Muscle of leg (tissue), 11 donors: ENCODE data around the gene TMEM187. TPM values are rescaled to one million over a fixed set of nuclear protein-coding genes. Genes with fewer than 3 reads are reported as not detected.

Experiments
- DNase-seq: peaks from one replicate; pipeline ENCODE4 v3.0.0; 2013
- H3K27ac ChIP-seq: one replicate; pipeline ENCODE4 v1.5.1; 2013; ENCODE audit warnings: mild to moderate bottlenecking, low read length, control low read depth
- H3K27me3 ChIP-seq: one replicate; pipeline ENCODE4 v1.6.1; 2013; ENCODE audit warnings: low read length; ENCODE audit not compliant: control insufficient read depth, insufficient read depth
- H3K36me3 ChIP-seq: one replicate; pipeline ENCODE4 v1.6.1; 2013; ENCODE audit warnings: low read length; ENCODE audit not compliant: control insufficient read depth, insufficient read depth
- H3K4me1 ChIP-seq: one replicate; pipeline ENCODE4 v1.6.1; 2013; ENCODE audit warnings: low read length; ENCODE audit not compliant: control insufficient read depth, insufficient read depth
- H3K4me3 ChIP-seq: one replicate; pipeline ENCODE4 v1.5.1; 2013; ENCODE audit warnings: low read length, control low read depth
- H3K9me3 ChIP-seq: replicated peaks from 2 replicates; pipeline ENCODE4 v1.6.1; 2013; ENCODE audit warnings: low read depth, low read length; ENCODE audit not compliant: control insufficient read depth
- WGBS: methylation state at CpG from one replicate; pipeline ENCODE4 v1.1.5; 2013; ENCODE audit warnings: missing lambda C conversion rate; ENCODE audit not compliant: insufficient coverage; 5-methylcytosine and 5-hydroxymethylcytosine counted together
- polyA plus RNA-seq, 8 donors: library from polyadenylated mRNA; unstranded; fragments of 120-200 nt; gene quantifications; one replicate each; pipeline versions ENCODE4 v1.2.1 to v1.2.3, GENCODE V29; 2013; ENCODE audit warnings: inconsistent platforms in 1 of 8, low replicate concordance in 1 of 8; ENCODE audit not compliant: insufficient read length in 8 of 8, insufficient read depth in 1 of 8
- total RNA-seq: library from RNA; stranded (reverse); fragments of 120-200 nt; gene quantifications from one replicate; pipeline ENCODE4 v1.2.4, GENCODE V29; 2013

The TMEM187 gene
- total and polyA plus RNA-seq, 9 donors: 3.3 to 6.8 (median 5.3) TPM

- no peak for DNase-seq
- no peak overlapping the region for H3K4me3 ChIP-seq
- H3K27ac ChIP-seq: no peak overlapping the region
- 84% methylated on average over 13 of the region's 18 CpGs for WGBS
- peaks cover 62% of the 10 kb centered on the region for H3K27me3 ChIP-seq
- peaks cover 31% of the 10 kb centered on the region for H3K36me3 ChIP-seq
- H3K9me3 ChIP-seq: no peaks in the 10 kb centered on the region
- peaks cover 8% of the 10 kb centered on the region for H3K4me1 ChIP-seq
Measured at GRCh38 chrX:154011376-154012335, 39.1 kb downstream of the TMEM187 start.

- DNase-seq: no peak
- Histone ChIP-seq H3K27me3 (peaks cover 60% of the 10 kb centered on the region), H3K9me3 (no peaks in the 10 kb centered on the region), H3K36me3 (peaks cover 38% of the 10 kb centered on the region), H3K4me3 (no peak overlapping the region), H3K27ac (no peak overlapping the region), H3K4me1 (peaks cover 8% of the 10 kb centered on the region)
- WGBS: 73% methylated on average over 16 of the region's 17 CpGs
Measured at GRCh38 chrX:154012336-154012991, 39.9 kb downstream of the TMEM187 start.

GRCh38 chrX:154013001-154013421 lies 40.5 kb downstream of the TMEM187 start:
- Histone ChIP-seq H3K36me3 (peaks cover 42% of the 10 kb centered on the region), H3K27ac (no peak overlapping the region), H3K4me1 (peaks cover 8% of the 10 kb centered on the region), H3K9me3 (no peaks in the 10 kb centered on the region), H3K27me3 (peaks cover 56% of the 10 kb centered on the region), H3K4me3 (no peak overlapping the region)
- DNase-seq: no peak
- 73% methylated on average over 17 of the region's 17 CpGs for WGBS

GRCh38 chrX:154013614-154014360 lies 41.2 kb downstream of the TMEM187 start:
- H3K4me1 ChIP-seq: peaks cover 15% of the 10 kb centered on the region
- no peaks in the 10 kb centered on the region for H3K9me3 ChIP-seq
- WGBS: 51% methylated on average over 13 of the region's 20 CpGs
- peaks cover 42% of the 10 kb centered on the region for H3K36me3 ChIP-seq
- peaks cover 57% of the 10 kb centered on the region for H3K27me3 ChIP-seq
- no peak overlapping the region for H3K27ac ChIP-seq
- H3K4me3 ChIP-seq: no peak overlapping the region
- peak; percentile 52 for DNase-seq

- H3K9me3 ChIP-seq: no peaks in the 10 kb centered on the region
- WGBS: 81% methylated on average over 22 of the region's 24 CpGs
- H3K4me1 ChIP-seq: peaks cover 18% of the 10 kb centered on the region
- H3K27ac ChIP-seq: no peak overlapping the region
- H3K27me3 ChIP-seq: peaks cover 59% of the 10 kb centered on the region
- no peak for DNase-seq
- peaks cover 42% of the 10 kb centered on the region for H3K36me3 ChIP-seq
- no peak overlapping the region for H3K4me3 ChIP-seq
Measured at GRCh38 chrX:154014429-154015380, 42.2 kb downstream of the TMEM187 start.

GRCh38 chrX:154015581-154016264 lies 43.2 kb downstream of the TMEM187 start:
- peaks cover 23% of the 10 kb centered on the region for H3K4me1 ChIP-seq
- H3K4me3 ChIP-seq: no peak overlapping the region
- H3K27ac ChIP-seq: no peak overlapping the region
- peaks cover 55% of the 10 kb centered on the region for H3K27me3 ChIP-seq
- DNase-seq: no peak
- no peaks in the 10 kb centered on the region for H3K9me3 ChIP-seq
- H3K36me3 ChIP-seq: peaks cover 41% of the 10 kb centered on the region
- 77% methylated on average over 13 of the region's 16 CpGs for WGBS

GRCh38 chrX:154016366-154017076 lies 44.0 kb downstream of the TMEM187 start:
- no peak overlapping the region for H3K4me3 ChIP-seq
- no peak overlapping the region for H3K27ac ChIP-seq
- WGBS: 87% methylated on average over 22 of the region's 24 CpGs
- H3K27me3 ChIP-seq: peaks cover 55% of the 10 kb centered on the region
- H3K9me3 ChIP-seq: no peaks in the 10 kb centered on the region
- peaks cover 35% of the 10 kb centered on the region for H3K36me3 ChIP-seq
- no peak for DNase-seq
- peaks cover 29% of the 10 kb centered on the region for H3K4me1 ChIP-seq

- H3K9me3 ChIP-seq: no peaks in the 10 kb centered on the region
- DNase-seq: no peak
- H3K4me3 ChIP-seq: peak overlapping the region; percentile 54
- H3K27ac ChIP-seq: no peak overlapping the region
- 88% methylated on average over 22 of the region's 26 CpGs for WGBS
- peaks cover 29% of the 10 kb centered on the region for H3K4me1 ChIP-seq
- peaks cover 30% of the 10 kb centered on the region for H3K36me3 ChIP-seq
- peaks cover 50% of the 10 kb centered on the region for H3K27me3 ChIP-seq
Measured at GRCh38 chrX:154017766-154018517, 45.4 kb downstream of the TMEM187 start.
